GM10266 (cell line): ENCODE data around the gene MMD2.

Experiments used
- DNase-seq: peaks from one replicate; pipeline ENCODE4 v3.0.0; 2012; ENCODE audit errors: extremely low spot score
- TF ChIP-seq, protein P1 (sequence below): IDR thresholded peaks from 2 replicates; pipeline ENCODE4 v1.5.1; 2012; ENCODE audit warnings: mild to moderate bottlenecking, low read depth; ENCODE audit not compliant: control insufficient read depth, insufficient read depth; ENCODE audit errors: missing control alignments

The MMD2 gene

DNA sequence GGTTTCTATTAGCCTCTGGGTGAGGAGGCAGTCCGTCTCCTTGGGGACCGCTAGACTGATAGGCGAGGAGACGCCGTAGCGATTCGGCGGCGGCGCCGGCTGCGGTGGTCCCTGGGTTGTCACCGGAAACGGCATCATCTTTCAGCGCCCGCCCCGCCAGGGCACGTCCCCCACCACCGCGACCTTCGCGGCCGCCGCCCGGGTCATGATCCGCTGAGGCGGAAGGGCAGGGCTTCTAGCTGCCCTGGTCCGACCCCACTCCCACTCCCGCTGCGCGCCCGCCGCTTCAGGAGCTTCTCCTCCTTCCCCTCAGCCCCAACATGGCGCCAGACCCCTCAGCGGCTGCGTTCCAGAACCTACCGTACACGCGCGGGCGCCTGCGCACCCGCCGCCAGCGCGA lies 97.3 kb downstream of the MMD2 start, which contains the start of gene PAPOLB:
Gene PAPOLB (minus strand): TSS at position 358 of the 400 bp plus-strand sequence. CDS start 220 bp downstream, at position 138.
- DNase-seq, result no peak
- TF ChIP-seq, protein P1, sequence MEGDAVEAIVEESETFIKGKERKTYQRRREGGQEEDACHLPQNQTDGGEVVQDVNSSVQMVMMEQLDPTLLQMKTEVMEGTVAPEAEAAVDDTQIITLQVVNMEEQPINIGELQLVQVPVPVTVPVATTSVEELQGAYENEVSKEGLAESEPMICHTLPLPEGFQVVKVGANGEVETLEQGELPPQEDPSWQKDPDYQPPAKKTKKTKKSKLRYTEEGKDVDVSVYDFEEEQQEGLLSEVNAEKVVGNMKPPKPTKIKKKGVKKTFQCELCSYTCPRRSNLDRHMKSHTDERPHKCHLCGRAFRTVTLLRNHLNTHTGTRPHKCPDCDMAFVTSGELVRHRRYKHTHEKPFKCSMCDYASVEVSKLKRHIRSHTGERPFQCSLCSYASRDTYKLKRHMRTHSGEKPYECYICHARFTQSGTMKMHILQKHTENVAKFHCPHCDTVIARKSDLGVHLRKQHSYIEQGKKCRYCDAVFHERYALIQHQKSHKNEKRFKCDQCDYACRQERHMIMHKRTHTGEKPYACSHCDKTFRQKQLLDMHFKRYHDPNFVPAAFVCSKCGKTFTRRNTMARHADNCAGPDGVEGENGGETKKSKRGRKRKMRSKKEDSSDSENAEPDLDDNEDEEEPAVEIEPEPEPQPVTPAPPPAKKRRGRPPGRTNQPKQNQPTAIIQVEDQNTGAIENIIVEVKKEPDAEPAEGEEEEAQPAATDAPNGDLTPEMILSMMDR, result no peak

DNA sequence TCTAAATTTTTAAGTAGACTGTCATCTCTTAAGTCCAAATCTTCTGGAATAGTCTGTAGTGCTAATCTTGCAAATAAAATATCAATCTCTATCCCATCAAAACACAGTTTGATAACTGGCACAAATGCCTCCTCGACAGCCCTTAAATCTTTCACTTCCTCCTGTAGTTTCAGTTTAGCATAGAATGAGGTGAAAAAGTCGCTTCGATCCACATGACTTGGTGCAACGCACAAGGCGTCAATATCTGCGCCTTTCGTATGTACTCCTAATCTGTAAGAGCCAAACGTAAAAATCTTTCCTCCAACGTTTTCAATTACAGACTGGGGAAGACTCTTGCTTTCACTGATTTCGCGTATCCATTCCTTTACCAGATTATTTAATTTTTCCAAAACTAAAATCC lies 97.8 kb downstream of the MMD2 start:
- TF ChIP-seq, protein P1, result no peak
- DNase-seq, result no peak

DNA sequence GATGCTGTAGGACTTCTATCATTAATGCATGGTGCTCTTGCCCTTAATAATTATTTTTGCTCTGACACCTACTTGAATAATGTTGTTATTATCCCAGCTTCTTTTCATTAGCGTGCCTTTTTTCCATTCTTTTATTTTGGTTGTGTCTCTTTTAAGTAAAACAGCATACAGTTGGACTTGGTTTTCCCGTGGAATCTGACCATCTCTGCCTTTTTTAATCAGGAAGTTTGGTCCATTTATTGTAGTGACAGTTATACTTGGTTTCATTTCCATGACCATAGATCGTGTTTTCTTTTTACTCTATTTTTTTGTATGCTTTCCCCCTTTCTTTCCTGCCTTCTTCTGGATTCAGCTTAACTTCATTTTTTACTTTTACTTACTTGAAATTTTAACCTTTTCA lies 101.8 kb downstream of the MMD2 start:
- TF ChIP-seq, protein P1, result no peak
- no peak for DNase-seq

DNA sequence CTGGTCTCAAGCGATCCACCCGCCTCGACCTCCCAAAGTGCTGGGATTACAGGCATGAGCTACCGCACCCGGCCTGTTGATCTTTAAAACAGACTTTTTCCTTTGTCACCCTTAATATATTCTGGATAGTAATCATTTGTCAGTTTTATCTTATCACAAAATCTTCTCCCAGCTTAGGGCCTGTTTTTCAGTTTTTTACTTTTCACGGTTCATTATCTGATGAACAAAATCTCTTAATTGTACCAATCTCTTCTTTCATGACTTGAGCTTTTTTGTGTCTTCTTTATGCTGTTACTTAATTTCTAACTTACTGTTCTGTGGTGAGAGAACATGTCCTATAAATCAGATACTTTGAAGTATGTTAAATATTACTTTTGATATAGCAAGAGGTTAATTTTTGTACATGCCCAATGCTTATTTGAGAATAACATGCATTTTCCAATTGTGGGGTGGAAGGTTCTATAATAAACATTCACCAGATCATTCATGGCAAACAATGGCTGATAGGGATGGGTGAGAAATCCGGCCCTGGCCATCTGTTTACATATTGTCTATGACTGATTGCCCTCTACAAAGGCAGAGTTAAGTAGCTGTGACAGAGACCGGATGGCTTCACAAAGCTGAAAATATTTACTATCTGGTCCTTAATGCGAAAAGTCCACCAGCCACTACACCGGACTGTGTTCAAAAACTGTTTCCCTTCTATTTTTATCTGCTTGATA lies 102.5 kb downstream of the MMD2 start:
- TF ChIP-seq, protein P1, result no peak
- DNase-seq, result no peak
